ENCODE results near the gene TOMM7.
"Not testable (repeated sequence)": the region's sequence is repeated elsewhere in the genome, so short reads cannot be mapped to it uniquely, and the experiment has no call there.

TOMM7 gene

DNA sequence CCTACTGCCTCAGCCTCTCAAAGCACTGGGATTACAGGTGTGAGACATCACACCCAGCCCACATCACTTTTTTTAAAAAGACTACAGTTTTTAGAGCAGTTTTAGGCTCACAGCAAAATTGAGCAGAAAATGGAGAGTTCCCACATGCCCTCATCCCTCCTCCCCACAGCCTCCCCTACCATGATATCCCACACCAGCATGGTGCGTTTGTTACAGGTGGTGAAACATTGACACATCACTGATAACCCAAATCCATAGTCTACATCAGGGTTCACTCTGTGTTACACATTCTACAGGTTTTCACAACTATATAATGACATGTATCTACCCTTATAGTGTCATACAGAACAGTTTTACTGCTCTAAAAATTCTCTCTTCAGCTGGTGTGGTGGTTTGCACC is 24.3 kb upstream of the TOMM7 start:
- no peak for TF ChIP-seq CTCF (IDR thresholded peaks at IDR 0.05; ENCODE audit: low read depth, low read length, missing control alignments)
- DNase-seq (ENCODE audit: low read depth), result no peak
- H3K4me3 ChIP-seq (ENCODE audit: low read depth, low read length), result no peak overlapping the region

GRCh38 chr7:22845221-22845834 is 22.7 kb upstream of the TOMM7 start:
- no peak for TF ChIP-seq CTCF (IDR thresholded peaks at IDR 0.05; ENCODE audit: low read depth, low read length, missing control alignments)
- DNase-seq (ENCODE audit: low read depth), result no peak
- no peak overlapping the region for H3K4me3 ChIP-seq (ENCODE audit: low read depth, low read length)

- H3K4me3 ChIP-seq (ENCODE audit: low read depth, low read length), result no peak overlapping the region
- no peak for DNase-seq (ENCODE audit: low read depth)
- no peak for TF ChIP-seq CTCF (IDR thresholded peaks at IDR 0.05; ENCODE audit: low read depth, low read length, missing control alignments)
Measured at GRCh38 chr7:22843681-22844309, 21.1 kb upstream of the TOMM7 start.

DNA sequence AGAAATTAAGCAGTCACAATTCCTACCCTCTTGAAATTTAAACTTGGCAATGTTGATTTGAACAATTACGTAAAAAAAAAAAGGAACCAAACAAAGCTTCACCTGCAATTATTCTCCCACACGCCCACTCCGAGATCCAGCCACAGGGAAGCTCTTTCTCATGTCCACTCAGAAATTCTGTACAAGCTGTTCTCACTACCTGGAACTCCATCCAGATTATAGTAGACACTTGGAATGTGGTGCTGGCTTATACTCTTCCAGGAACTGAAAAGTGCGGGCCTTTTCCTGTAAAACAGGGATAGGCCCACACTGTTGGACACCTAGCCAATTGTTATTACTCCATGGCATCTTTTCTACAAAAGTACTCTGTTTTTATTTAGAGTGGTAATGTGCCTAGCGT is 20.3 kb upstream of the TOMM7 start:
- H3K4me3 ChIP-seq (ENCODE audit: low read depth, low read length), result no peak overlapping the region
- DNase-seq (ENCODE audit: low read depth), result no peak
- no peak for TF ChIP-seq CTCF (IDR thresholded peaks at IDR 0.05; ENCODE audit: low read depth, low read length, missing control alignments)

DNA sequence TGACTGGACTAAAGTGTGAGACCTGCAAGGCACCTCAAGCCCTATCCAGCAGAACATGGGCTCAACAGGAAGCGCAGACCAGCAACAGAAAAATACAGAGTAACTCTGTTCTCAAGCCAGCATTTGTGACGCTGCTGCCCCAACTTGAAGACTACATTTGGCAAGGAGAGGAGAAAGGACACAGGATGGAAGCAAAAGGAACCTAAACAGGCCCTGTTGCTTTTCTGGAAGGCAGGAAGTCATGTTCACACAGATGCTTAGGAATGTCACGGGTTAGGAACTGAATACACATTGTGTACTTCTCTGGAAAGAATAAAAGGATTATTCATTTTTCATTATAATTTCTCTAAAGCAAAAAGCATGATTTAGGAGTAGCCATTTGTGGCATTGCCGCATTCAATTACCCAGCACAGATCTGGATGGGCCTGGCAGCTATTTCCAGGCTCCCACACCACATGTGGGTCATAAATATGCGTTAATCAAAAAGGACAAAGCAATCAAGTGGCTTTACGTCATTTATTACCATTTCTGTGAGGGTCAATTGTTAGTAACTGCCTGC is 19.8 kb upstream of the TOMM7 start:
- no peak overlapping the region for H3K4me3 ChIP-seq (ENCODE audit: low read depth, low read length)
- no peak for TF ChIP-seq CTCF (IDR thresholded peaks at IDR 0.05; ENCODE audit: low read depth, low read length, missing control alignments)

DNA sequence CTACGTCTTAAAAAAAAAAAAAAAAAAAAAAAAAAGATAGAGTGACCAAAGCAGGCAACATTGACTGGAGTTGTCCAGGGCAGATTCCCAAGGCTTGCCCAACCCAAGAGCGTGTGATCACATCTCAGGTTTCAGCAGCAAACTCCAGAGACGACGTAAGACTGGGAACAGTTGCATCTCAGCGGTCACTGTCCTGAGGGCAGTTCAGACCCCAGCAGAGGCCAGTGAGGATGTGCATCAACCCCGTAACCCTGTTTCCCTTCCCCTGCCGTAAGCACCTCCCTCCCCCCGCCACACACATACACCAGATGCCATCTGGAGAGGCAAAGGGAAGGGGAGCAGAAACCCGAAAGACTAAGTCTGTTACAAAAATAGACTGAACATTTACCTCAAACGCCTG is 19.3 kb upstream of the TOMM7 start:
- no peak for DNase-seq (ENCODE audit: low read depth)
- no peak overlapping the region for H3K4me3 ChIP-seq (ENCODE audit: low read depth, low read length)
- no peak for TF ChIP-seq CTCF (IDR thresholded peaks at IDR 0.05; ENCODE audit: low read depth, low read length, missing control alignments)

More for the DNA sequence above, 19.8 kb upstream of the TOMM7 start:
- DNase-seq (ENCODE audit: low read depth), result no peak

DNA sequence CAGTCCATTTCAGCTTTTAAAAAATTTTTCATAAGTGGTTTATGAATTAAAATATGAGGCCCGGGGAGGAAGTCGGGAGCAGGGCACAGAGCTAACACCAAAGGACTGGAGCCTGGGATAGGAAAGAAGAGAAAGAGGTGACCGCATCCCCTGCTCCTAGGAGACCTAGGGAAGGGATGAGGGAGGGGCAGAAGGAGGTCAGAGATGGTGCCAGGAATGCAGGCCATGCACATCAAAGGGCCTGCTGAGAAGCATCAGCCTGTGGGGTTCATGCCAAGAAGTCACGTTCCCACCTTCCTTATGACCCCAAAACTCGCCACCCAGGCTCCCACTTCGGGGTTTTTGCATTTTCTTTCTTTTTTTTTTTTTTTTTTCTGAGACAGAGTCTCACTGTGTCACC is 14.7 kb upstream of the TOMM7 start:
- no peak for TF ChIP-seq CTCF (IDR thresholded peaks at IDR 0.05; ENCODE audit: low read depth, low read length, missing control alignments)
- DNase-seq (ENCODE audit: low read depth), result no peak
- H3K4me3 ChIP-seq (ENCODE audit: low read depth, low read length), result no peak overlapping the region

DNA sequence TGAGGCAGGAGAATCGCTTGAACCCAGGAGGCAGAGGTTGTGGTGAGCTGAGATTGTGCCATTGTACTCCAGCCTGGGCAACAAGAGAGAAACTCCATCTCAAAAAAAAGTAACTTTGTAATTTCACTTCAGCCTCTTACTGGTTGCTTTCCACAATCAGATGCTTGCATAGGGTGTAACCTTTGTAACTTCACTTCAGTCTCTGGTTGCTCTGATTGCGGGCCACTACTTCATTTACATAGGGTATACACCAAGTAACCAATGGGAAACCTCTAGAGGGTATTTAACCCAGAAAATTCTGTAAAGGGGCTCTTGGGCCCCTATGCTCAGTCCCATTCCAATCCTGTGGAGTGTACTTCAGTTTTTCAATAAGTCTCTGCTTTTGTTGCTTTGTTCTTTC is 13.9 kb upstream of the TOMM7 start:
- H3K4me3 ChIP-seq (ENCODE audit: low read depth, low read length); DNase-seq (ENCODE audit: low read depth): not testable (repeated sequence)

Measured in GM12864 (cell line).